AG09309 (cell line): ENCODE results near the gene ANAPC5.
A peak's percentile ranks its signal among the peaks of the same experiment; 100 is the strongest.

Experiments
- DNase-seq: peaks from one replicate; pipeline ENCODE4 v3.0.0-alpha.2; 2010; ENCODE audit warnings: low read depth
- H3K4me3 ChIP-seq: 2 replicates; pipeline ENCODE4 v1.5.1; 2011; ENCODE audit warnings: mild to moderate bottlenecking, low read depth, low read length, moderate library complexity; ENCODE audit not compliant: control insufficient read depth
- CTCF ChIP-seq: IDR thresholded peaks from 2 replicates; pipeline ENCODE4 v1.5.1; 2011; ENCODE audit warnings: mild to moderate bottlenecking, low read depth, low read length, inconsistent platforms; ENCODE audit not compliant: insufficient read depth, control insufficient read depth; ENCODE audit errors: missing control alignments

The ANAPC5 gene

DNA sequence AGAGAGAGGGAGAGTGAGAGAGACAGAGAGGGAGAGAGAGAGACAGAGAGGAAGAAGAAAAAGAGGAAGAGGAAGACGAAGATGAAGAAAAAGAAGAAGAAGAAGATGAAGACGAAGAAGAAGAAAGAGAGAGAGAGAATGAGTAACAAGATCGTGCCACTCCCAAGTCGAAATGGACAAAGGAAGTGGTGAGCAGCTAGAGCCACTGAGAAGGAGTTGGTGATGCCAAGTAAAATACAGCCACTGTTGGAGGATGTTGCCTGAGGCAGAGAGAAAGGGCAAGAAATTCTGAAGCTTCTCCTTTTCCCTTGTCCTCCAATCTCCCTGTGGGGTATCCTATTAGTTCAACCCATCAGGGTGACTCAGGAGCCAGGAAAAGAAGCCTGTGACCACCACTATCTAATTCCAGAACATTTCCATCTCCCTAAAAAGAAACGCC, 12.5 kb upstream of the ANAPC5 start:
- TF ChIP-seq CTCF, result no peak
- peak; percentile 27 for DNase-seq
- no peak overlapping the region; the same call in 1 of the 2 replicates for H3K4me3 ChIP-seq

GRCh38 chr12:121358073-121358472, 5.9 kb upstream of the ANAPC5 start:
- no peak for TF ChIP-seq CTCF
- no peak overlapping the region for H3K4me3 ChIP-seq
- no peak for DNase-seq

DNA sequence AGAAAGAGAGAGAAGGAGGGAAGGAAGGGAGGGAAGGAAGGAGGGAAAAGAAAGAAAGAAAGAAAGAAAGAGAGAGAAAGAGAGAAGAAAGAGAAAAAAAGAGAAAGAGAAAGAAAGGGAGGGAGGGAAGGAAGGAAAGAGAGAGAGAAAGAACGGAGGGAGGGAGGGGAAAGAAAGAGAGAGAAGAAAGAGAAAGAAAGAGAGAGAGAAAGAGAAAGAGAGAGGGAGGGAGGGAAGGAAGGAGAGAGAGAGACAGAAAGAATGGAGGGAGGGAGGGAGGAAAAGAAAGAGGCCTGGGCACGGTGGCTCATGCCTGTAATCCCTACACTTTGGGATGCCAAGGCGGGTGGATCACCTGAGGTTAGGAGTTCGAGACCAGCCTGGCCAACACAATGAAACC, 5.1 kb upstream of the ANAPC5 start:
- no peak for TF ChIP-seq CTCF
- no peak overlapping the region for H3K4me3 ChIP-seq
- no peak for DNase-seq

DNA sequence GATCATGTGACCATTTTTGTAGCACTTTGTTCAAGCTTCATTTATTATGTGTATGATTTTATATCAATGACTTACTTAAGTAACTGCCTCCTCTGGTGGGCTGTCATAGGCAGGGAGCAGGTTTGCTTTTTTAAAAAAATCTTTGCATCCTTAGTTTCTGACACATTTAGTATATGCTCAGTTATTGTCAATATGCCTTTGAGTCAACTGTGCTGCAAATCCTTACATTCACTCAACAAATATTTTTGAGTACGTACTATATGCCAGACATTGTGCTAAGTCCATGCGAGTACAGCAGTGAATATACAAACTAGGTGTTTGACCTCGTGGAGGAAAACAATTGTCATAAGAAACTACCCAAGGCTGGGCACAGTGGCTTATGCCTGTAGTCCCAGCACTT, 4.4 kb upstream of the ANAPC5 start:
- DNase-seq, result no peak
- TF ChIP-seq CTCF, result no peak

DNA sequence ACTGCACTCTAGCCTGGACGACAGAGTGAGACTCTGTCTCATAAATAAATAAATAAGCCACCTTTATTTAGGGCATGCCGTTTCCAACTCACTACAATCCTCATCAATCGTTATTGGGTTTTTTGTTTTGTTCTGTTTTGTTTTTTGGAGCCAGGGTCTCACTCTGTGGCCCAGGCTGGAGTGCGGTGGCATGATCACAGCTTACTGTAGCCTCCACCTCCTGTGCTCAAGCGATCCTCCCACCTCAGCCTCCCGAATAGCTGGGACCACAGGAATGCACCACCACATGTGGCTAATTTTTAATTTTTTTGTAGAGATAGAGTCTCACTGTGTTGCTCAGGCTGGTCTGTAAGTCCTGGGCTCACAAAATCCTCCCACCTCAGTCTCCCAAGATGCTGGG, 3.6 kb upstream of the ANAPC5 start:
- TF ChIP-seq CTCF, result no peak
- no peak for DNase-seq
- H3K4me3 ChIP-seq, result no peak overlapping the region

More for the DNA sequence above, 4.4 kb upstream of the ANAPC5 start:
- H3K4me3 ChIP-seq, result no peak overlapping the region

GRCh38 chr12:121352682-121353018, 439 bp upstream of the ANAPC5 start:
- H3K4me3 ChIP-seq, result peak overlapping the region; percentile 62
- TF ChIP-seq CTCF, result no peak
- DNase-seq, result no peak

GRCh38 chr12:121346747-121347146, 5.5 kb downstream of the ANAPC5 start:
- no peak for TF ChIP-seq CTCF
- no peak overlapping the region for H3K4me3 ChIP-seq
- no peak for DNase-seq
